Measurements from ENCODE around the gene LYSMD3.

LYSMD3 gene

GRCh38 chr5:90547072-90547536 is 17.7 kb upstream of the LYSMD3 start:
- DNase-seq = no peak

- no peak for DNase-seq
Observed at GRCh38 chr5:90546216-90546837, 16.9 kb upstream of the LYSMD3 start.

- no peak for DNase-seq
Observed at GRCh38 chr5:90545511-90545910, 16.1 kb upstream of the LYSMD3 start.

DNA sequence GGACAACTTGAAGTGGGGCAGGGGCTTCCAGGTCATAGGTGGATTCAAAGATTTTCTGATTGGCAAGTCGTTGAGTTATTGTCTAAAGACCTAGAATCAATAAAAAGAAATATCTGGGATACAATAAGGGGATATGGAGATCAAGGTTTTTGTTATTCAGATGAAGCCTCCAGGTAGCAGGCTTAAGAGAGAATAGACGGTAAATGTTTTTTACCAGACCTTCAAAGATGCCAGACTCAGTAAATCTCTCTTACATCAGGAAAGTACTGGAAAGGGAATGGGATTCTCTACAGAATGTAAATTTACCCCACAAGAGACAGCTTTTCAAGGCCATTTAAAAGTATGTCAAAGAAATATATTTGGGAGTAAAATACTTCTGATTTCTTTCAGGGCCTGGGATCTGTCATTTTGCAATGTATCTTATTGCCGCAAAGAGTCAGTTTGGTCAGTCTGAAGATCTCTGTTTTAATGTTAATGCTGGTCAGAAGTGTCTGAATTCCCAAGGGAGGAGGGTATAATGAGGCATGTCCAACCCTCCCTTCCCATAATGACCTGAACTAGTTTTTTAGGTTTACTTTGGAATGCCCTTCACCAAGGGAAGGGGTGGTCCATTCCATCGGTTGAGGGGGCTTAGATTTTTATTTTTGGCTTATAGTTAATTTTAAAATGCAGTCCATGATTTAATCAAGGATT is 13.6 kb upstream of the LYSMD3 start:
- DNase-seq = no peak

DNA sequence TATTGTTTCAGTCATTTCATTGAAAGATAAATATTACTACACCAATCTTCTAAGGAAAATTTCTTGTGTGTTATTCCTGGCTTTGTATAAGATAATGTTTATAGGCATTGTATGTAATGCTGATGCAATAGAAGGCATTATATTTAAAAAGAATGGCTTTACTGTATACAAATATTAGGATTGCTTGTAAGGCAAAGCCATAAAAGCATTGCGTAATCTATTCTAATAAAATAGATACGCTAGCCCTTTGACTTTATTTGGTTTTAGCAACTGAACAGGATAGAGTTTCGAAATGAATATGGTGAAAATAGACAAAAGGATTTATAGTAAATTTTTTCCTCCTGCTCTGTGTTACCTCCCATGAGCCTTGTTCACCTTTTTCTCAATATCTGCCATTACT is 5.5 kb upstream of the LYSMD3 start:
- DNase-seq = no peak

DNA sequence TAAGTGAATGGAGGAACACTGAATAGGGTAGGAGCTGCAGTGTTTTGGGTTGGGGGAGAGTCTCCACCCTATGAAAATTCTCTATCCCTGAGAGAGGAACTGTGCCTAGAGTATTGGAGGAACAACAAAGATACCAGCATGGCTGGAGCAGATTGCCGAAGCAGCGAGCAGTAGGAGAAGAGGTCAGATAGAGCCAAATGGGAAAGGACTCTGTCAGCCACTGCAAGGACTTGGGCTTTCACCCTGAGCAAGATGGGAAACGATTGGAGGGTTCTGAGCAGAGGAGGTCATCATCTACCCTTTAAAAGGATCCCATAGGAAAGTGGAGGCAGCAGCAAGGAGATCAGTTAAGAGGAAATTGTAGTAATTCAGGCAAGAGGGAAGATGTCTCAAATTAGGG is 4.4 kb upstream of the LYSMD3 start:
- DNase-seq = no peak

DNA sequence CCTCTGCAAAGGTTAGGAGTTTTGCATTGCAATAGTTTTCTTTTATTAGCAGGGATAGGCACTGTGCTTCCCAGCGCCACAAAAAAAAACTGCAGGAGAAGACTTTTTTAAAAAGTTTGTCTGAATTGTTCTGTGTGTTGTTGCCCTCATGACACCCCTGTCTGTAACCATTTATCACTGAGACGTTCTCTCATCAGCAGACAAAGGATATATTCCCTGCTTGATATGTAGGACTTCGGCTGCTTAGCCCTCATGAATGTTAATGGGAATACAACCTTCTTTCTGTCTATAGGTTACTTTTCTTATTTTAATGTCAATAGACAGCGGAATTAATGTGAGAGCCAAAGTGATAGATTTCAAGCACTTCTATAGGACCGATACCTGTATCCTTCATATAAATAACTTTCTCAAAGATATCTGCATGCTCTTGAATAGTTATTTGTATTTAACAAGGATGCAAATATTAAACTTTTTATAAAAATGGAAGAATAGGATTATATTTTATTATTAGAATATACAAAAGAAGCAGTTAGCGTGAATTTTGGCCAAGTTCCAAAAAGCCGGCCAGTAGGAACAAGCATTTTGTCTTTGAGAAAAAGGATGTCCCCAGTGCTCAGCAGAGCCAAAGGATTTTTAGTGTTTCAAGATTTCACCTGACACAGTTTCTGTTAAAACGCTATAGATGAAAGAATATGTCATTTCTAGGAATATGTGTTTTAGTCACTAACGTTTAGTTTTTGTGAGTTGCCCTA is 1.5 kb upstream of the LYSMD3 start:
- DNase-seq = no peak

GRCh38 chr5:90529939-90530677 is 724 bp upstream of the LYSMD3 start:
- peak; percentile 62 to 74 for DNase-seq

DNA sequence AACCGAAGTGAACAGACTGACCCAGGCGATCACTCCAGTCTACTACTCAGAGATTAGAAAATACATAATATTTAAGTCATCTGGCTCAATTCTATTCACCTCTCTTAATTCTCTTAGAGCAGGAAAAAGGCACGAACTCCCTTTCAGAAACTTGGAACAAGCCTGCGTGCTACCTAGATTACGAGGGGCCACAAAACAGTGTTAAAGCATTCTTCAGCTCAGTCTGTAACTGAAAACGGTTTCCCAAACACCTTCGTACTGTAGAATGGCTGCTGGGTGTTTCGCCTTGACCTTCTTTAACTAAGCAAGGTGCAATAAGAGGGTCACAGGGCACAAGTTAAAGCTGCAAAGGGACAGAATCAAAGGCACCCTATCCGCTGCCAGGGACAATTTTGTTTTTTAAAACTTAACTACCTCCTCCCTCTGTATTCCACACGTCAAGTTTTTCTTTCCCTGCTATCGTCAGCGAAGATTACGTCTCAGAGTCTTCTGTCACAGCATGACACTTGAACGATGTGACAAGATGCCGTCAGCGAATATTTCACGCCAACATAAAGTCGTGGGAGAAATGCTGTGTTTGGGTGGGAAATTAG is 687 bp downstream of the LYSMD3 start:
- DNase-seq = no peak

- DNase-seq = no peak
Observed at GRCh38 chr5:90519081-90519480, 10.3 kb downstream of the LYSMD3 start.

DNA sequence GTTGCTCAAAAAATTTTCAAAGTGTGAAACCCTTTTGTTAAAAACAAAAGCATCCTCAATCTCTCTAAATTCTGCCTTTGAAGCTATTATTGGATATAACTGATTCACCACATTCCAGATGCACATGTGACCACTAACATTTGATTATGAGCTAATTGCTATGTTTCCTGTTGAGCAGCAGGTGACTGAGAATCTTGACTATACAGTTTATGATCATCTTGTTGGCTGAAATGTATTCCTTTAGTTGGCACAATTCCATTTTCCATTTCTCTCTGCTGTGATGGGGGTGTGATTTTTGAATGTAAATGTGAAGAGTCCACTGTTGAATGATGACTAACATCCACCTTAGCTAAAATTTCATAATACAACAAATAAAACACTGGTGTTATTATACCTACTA is 10.7 kb downstream of the LYSMD3 start:
- peak; percentile 23 to 70 for DNase-seq

DNA sequence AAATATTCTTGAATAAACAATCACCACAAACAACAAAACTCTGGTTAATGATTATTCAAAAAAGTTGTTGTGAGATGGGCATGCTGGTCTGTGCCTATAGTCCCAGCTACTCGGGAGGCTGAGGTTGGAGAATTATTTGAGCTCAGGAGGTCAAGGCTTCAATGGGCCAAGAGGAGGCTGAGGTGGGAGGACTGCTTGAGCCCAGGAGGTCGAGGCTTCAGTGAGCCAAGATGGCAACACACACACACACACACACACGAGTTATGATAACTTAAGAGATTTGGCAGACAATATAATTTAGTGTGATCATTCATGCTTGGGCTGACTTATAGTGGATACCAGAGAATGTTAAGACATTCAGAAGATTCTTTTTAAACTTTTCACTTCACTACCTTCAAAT is 14.9 kb downstream of the LYSMD3 start:
- DNase-seq = no peak

DNA sequence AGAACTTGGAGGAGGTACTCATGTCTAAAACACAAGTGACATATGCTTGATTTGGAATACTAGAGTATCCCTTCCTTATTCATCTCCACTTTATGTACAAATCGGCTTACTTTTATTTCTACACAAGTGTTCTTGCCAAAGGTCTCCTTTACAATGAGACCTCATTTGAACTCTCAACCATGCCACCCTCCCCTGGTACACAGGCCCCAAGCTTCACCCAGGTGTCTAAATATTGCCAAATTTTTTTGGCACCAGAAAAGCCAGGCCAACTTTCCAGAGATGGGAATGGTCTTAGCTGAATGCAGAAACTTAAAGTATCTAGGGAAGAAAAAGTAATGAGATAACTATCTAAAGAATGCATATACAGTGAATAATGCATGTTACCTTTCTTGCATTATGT is 18.9 kb downstream of the LYSMD3 start:
- no peak for DNase-seq

GRCh38 chr5:90506221-90506620 is 23.2 kb downstream of the LYSMD3 start:
- no peak for DNase-seq

DNA sequence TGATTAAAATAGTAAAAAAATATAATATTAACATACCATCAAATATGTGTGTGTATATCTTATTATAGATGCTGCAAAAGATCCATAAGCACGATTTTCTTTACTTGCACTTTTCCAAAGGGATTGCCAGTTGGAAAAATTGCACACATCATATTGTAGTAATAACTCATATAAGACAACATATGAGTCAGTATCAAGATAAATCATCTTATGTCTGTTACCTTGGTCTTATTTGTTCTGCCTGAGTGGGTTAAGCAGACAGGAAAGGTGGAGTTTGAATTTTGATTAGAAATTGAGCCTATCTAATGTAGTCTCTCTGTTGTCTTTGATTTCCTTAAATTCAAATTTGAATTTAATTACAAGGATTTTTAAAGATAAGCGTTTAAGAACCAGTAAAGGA is 24.6 kb downstream of the LYSMD3 start:
- no peak for DNase-seq

- DNase-seq = no peak
Observed at GRCh38 chr5:90503596-90503995, 25.8 kb downstream of the LYSMD3 start.

DNA sequence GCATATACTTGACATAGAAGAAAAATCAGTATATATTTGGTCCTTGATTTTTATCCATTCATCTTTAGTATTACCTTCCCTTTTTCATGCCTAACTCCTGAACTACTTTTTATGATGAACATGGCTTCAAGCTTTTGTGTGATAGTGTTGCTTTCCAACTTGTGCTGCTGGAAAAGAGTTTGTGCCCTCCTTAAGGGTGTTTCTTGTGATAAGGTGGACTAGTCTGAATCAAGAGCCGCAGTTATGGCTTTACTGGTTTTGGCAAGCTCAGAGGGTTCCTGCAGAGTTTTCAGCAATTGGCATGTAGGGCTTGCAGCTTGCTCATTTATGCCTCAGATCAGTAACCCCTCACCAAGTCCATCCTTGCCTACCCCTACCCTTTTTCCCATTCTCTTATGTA is 34.2 kb downstream of the LYSMD3 start:
- DNase-seq = no peak

GRCh38 chr5:90494043-90494442 is 35.3 kb downstream of the LYSMD3 start:
- DNase-seq = no peak

- DNase-seq = no peak
Observed at GRCh38 chr5:90488791-90489190, 40.6 kb downstream of the LYSMD3 start.

DNA sequence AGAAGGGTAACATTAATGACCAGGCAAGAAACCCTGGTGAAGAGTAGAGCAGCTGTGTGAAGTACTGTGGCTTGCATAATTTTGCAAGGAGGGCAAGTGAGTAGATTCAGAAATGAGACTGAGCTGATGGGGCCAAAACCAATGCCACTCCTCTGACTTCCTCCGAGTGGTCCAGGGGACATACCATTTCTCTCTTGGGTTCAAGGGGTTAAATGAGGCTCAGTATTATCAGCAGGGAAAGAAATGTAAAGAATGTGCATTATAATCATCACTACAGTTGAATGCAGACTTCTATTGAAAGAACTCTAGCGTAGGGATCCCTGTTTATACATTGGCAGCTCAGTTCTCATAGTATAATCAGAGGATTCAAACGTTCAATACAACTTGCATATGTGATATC is 44.8 kb downstream of the LYSMD3 start:
- DNase-seq = no peak

DNA sequence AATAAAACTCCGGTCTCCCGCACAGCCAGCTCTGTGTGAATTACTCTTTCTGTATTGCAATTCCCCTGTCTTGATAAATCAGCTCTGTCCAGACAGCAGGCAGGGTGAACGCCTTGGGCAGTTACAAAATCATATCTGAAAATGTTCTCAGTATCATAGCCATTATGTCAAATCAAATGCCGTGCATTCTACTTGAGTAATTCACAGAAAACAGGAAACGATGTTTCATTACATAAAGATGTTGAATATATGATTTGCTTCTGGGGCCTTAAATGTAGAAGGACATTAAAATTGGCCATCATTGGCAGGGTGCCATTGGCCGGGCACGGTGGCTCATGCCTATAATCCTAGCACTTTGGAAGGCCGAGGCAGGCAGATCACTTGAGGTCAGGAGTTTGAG is 46.2 kb downstream of the LYSMD3 start:
- DNase-seq = no peak

DNA sequence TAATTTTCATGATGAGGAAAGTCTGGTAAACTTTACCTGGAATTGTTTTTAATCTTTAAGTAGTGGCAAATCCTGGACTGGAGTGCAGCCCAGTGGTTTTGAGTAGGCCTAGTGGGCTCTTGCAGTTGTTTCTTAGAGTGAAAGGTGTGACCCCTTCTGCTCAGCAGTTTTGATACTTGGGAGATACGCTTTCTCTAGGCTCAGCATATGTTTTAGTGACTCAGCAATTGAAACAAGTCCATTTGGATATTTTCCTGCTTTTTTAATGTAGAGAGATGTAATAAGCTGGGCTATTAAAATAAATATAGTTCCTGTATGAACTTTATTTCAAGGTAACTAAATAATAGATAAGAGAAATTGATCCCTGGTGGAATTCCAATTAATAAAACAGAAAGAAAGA is 48.7 kb downstream of the LYSMD3 start:
- DNase-seq = no peak

Data from NCI-H2081 (cell line).